HepG2 (cell line): ENCODE results near the gene PCSK5. TPM values are rescaled to one million over a fixed set of nuclear protein-coding genes. Genes with fewer than 3 reads are reported as not detected.

ENCODE experiments used
- ATAC-seq: fragments of 200-7000 bp; cut with Tn5 transposase; 3 replicates; pipeline ENCODE4 v1.9.1; 2020; ENCODE audit warnings: mild to moderate bottlenecking, moderate library complexity
- BruUV-seq: library from RNA; stranded (reverse); fragments of 400-500 nt; replicated peaks from 2 replicates; lab custom pipeline; 2021; lab: Mats Ljungman, UMichigan
- CTCF ChIA-PET: fragments of 300-600 bp; formaldehyde crosslinking; extraction: SDS; loops from one replicate; lab custom pipeline; 2021; ENCODE audit warnings: low total read pairs, inconsistent platforms, low intra/inter-chr PET ratio; lab: Yijun Ruan, JAX
- POLR2A ChIA-PET: fragments of 350-600 bp; sonication (Branson Sonifier 250); formaldehyde crosslinking; loops from one replicate; lab custom pipeline; 2020; ENCODE audit warnings: antibody characterized with exemption, inconsistent platforms; lab: Yijun Ruan, JAX
- DNase-seq: peaks from one replicate; pipeline ENCODE4 v3.0.0-alpha.2; 2015; ENCODE audit warnings: low spot score
- FAIRE-seq: peaks from 3 replicates; lab custom pipeline; 2011; peaks lifted over from hg19 to GRCh38; lab: Jason Lieb, UNC
- H2AFZ ChIP-seq: one replicate; pipeline ENCODE4 v1.6.1; 2011; ENCODE audit warnings: low read length, inconsistent platforms
- H3K27ac ChIP-seq: fragments of 300-600 bp; 3 replicates; pipeline ENCODE4 v1.8.0; 2011; ENCODE audit warnings: mixed run types, mild to moderate bottlenecking, mixed read lengths, low read length, inconsistent platforms; ENCODE audit not compliant: insufficient read depth; ENCODE audit errors: extremely low read length
- H3K27me3 ChIP-seq, 2 experiments: fragments of 200-600 bp in 1 of 2; 2 replicates in 1 of 2; 3 replicates in 1 of 2; pipeline versions ENCODE4 v1.6.0 to v1.8.0; 2011; ENCODE audit warnings: low read length in 2 of 2, mild to moderate bottlenecking in 2 of 2, moderate library complexity in 2 of 2, inconsistent platforms in 1 of 2; ENCODE audit not compliant: insufficient read depth in 2 of 2, control insufficient read depth in 1 of 2
- H3K36me3 ChIP-seq, 2 experiments: fragments of 200-600 bp in 1 of 2; replicated peaks in 1 of 2; 2 replicates in 1 of 2; 3 replicates in 1 of 2; pipeline versions ENCODE4 v1.5.1 to v1.8.0; 2011; ENCODE audit warnings: low read length in 2 of 2, inconsistent platforms in 1 of 2; ENCODE audit not compliant: insufficient read depth in 2 of 2, control insufficient read depth in 1 of 2
- H3K4me1 ChIP-seq: 2 replicates; pipeline ENCODE4 v1.5.1; 2012; ENCODE audit warnings: low read length, inconsistent platforms; ENCODE audit not compliant: insufficient read depth
- H3K4me2 ChIP-seq: 2 replicates; pipeline ENCODE4 v1.6.0; 2011; ENCODE audit warnings: low read depth, low read length, inconsistent platforms
- H3K4me3 ChIP-seq, 3 experiments: fragments of 200-600 bp in 1 of 3; sonication (generic), shearing (Covaris generic) in 1 of 3; replicated peaks in 1 of 3; 2 replicates each; pipeline ENCODE4 v1.5.1; 2011 to 2016; ENCODE audit warnings: low read length in 3 of 3, inconsistent platforms in 2 of 3, low read depth in 2 of 3, mild to moderate bottlenecking in 2 of 3, control low read depth in 1 of 3, mixed read lengths in 1 of 3; ENCODE audit not compliant: insufficient read depth in 1 of 3
- H3K79me2 ChIP-seq: one replicate; pipeline ENCODE4 v1.6.1; 2011; ENCODE audit warnings: low read length, inconsistent platforms; ENCODE audit not compliant: insufficient read depth
- H3K9ac ChIP-seq: 2 replicates; pipeline ENCODE4 v1.6.0; 2011; ENCODE audit warnings: mild to moderate bottlenecking, low read depth, low read length, inconsistent platforms; ENCODE audit not compliant: insufficient read depth
- H3K9me3 ChIP-seq: 2 replicates; pipeline ENCODE4 v1.5.1; 2012; ENCODE audit warnings: mild to moderate bottlenecking, low read length
- H4K20me1 ChIP-seq: 2 replicates; pipeline ENCODE4 v1.6.0; 2011; ENCODE audit warnings: inconsistent platforms, mild to moderate bottlenecking, low read length, moderate library complexity; ENCODE audit not compliant: insufficient read depth
- ATF7 ChIP-seq, 2 experiments: fragments of 450-650 bp in 1 of 2; sonication (generic) in 1 of 2; formaldehyde crosslinking in 1 of 2; IDR thresholded peaks; 2 replicates each; pipeline versions ENCODE4 v1.4.0 to v1.6.1; 2016 to 2020; ENCODE audit warnings: antibody characterized with exemption in 1 of 2, mild to moderate bottlenecking in 1 of 2, missing genetic modification reagents in 1 of 2
- CREM ChIP-seq, 2 experiments: sonication (generic) in 1 of 2; formaldehyde crosslinking in 1 of 2; IDR thresholded peaks; 2 replicates each; pipeline versions ENCODE4 v1.4.0 to v1.6.1; 2016 to 2020; ENCODE audit warnings: antibody characterized with exemption in 1 of 2, mild to moderate bottlenecking in 1 of 2, missing genetic modification reagents in 1 of 2
- HES4 ChIP-seq: sonication (generic); formaldehyde crosslinking; IDR thresholded peaks from 2 replicates; pipeline ENCODE4 v1.9.0; 2021; ENCODE audit warnings: mild to moderate bottlenecking, missing genetic modification reagents, borderline replicate concordance
- JDP2 ChIP-seq: sonication (generic); formaldehyde crosslinking; IDR thresholded peaks from 2 replicates; pipeline ENCODE4 v1.8.1; 2022; ENCODE audit warnings: missing genetic modification reagents, borderline replicate concordance
- KLF15 ChIP-seq: sonication (generic); formaldehyde crosslinking; IDR thresholded peaks from 2 replicates; pipeline ENCODE4 v1.8.1; 2023; ENCODE audit warnings: borderline replicate concordance, mild to moderate bottlenecking, inconsistent platforms, missing genetic modification reagents, mixed read lengths
- MIER3 ChIP-seq: IDR thresholded peaks from 2 replicates; pipeline ENCODE4 v1.6.1; 2016; ENCODE audit warnings: missing compliant biosample characterization, borderline replicate concordance
- NFYC ChIP-seq: IDR thresholded peaks from 2 replicates; pipeline ENCODE4 v1.6.1; 2016; ENCODE audit warnings: missing genetic modification reagents, missing compliant biosample characterization
- PRPF4 ChIP-seq: fragments of 200-400 bp; formaldehyde crosslinking; IDR thresholded peaks from 2 replicates; pipeline ENCODE4 v1.6.1; 2016; ENCODE audit warnings: low read length, low read depth; ENCODE audit not compliant: poor library complexity, severe bottlenecking
- RFX5 ChIP-seq: IDR thresholded peaks from 2 replicates; pipeline ENCODE4 v1.6.1; 2011; ENCODE audit warnings: low read depth, low read length, improper control_type of control experiment
- SMARCE1 ChIP-seq: fragments of 450-650 bp; IDR thresholded peaks from 2 replicates; pipeline ENCODE4 v1.6.1; 2017; ENCODE audit warnings: borderline replicate concordance
- STAT5B ChIP-seq: sonication (generic); formaldehyde crosslinking; IDR thresholded peaks from 2 replicates; pipeline ENCODE4 v1.4.0; 2020; ENCODE audit warnings: missing genetic modification reagents
- TAF15 ChIP-seq: fragments of 200-400 bp; formaldehyde crosslinking; IDR thresholded peaks from one replicate; pipeline ENCODE4 v1.6.1; 2018; ENCODE audit warnings: mild to moderate bottlenecking, low read depth, low read length; ENCODE audit not compliant: poor library complexity, severe bottlenecking
- THAP8 ChIP-seq: sonication (generic); formaldehyde crosslinking; IDR thresholded peaks from 2 replicates; pipeline ENCODE4 v1.5.1; 2020; ENCODE audit warnings: missing genetic modification reagents, mild to moderate bottlenecking, borderline replicate concordance
- THAP9 ChIP-seq: sonication (generic); formaldehyde crosslinking; IDR thresholded peaks from 2 replicates; pipeline ENCODE4; 2020; ENCODE audit warnings: missing genetic modification reagents, mild to moderate bottlenecking, borderline replicate concordance
- TOE1 ChIP-seq: sonication (generic); formaldehyde crosslinking; IDR thresholded peaks from 2 replicates; pipeline ENCODE4 v1.4.0; 2020; ENCODE audit warnings: mild to moderate bottlenecking, missing genetic modification reagents
- ZNF263 ChIP-seq: sonication (generic); formaldehyde crosslinking; IDR thresholded peaks from 2 replicates; pipeline ENCODE4 v1.4.0; 2020; ENCODE audit warnings: missing genetic modification reagents
- ZNF296 ChIP-seq: sonication (generic); formaldehyde crosslinking; conservative IDR thresholded peaks from 2 replicates; pipeline ENCODE4 v1.5.0; 2020; ENCODE audit warnings: mild to moderate bottlenecking, missing genetic modification reagents
- ZNF331 ChIP-seq: sonication (generic); formaldehyde crosslinking; IDR thresholded peaks from 2 replicates; pipeline ENCODE4 v1.4.0; 2020; ENCODE audit warnings: missing genetic modification reagents
- ZNF350 ChIP-seq: sonication (generic); formaldehyde crosslinking; IDR thresholded peaks from 2 replicates; pipeline ENCODE4 v1.4.0; 2020; ENCODE audit warnings: mild to moderate bottlenecking, low read depth, missing genetic modification reagents, borderline replicate concordance
- ZNF562 ChIP-seq: sonication (generic); formaldehyde crosslinking; IDR thresholded peaks from 2 replicates; pipeline ENCODE4 v1.8.0; 2022; ENCODE audit warnings: missing genetic modification reagents, borderline replicate concordance
- ZNF615 ChIP-seq: sonication (generic); formaldehyde crosslinking; IDR thresholded peaks from 2 replicates; pipeline ENCODE4 v1.5.0; 2020; ENCODE audit warnings: mild to moderate bottlenecking, missing genetic modification reagents, borderline replicate concordance
- ZNF841 ChIP-seq: sonication (generic); formaldehyde crosslinking; IDR thresholded peaks from 2 replicates; pipeline ENCODE4 v1.8.1; 2023; ENCODE audit warnings: missing genetic modification reagents, borderline replicate concordance
- ZNF850 ChIP-seq: sonication (generic); formaldehyde crosslinking; conservative IDR thresholded peaks from 2 replicates; pipeline ENCODE4 v1.9.0; 2021; ENCODE audit warnings: mild to moderate bottlenecking, missing genetic modification reagents
- WGBS: methylation state at CpG from one replicate; pipeline ENCODE4 v1.1.6; 2017; ENCODE audit warnings: low lambda C conversion rate; 5-methylcytosine and 5-hydroxymethylcytosine counted together
- in situ Hi-C: cut with HindIII; loops from 2 replicates; pipeline ENCODE4 v1.10.0; 2017; ENCODE audit warnings: low pct_unique_long_range_greater_than_20kb; ENCODE audit not compliant: extremely low pct_ligation_motif_present
- intact Hi-C: fragments of 100-400 bp; cut with micrococcal nuclease; formaldehyde crosslinking; loops from one replicate; pipeline ENCODE4 v1.10.0; 2022; ENCODE audit not compliant: unreplicated experiment
- polyA plus RNA-seq, 8 experiments: library from polyadenylated mRNA; depleted of rRNA in 3 of 8; stranded (reverse) in 7 of 8; unstranded in 1 of 8; fragments of >200 nt; fragmentation: Illumina TruSeq in 4 of 8; extraction: Trizol in 4 of 8; gene quantifications; 2 replicates each; pipeline versions ENCODE4 v1.2.1 to v1.2.3, GENCODE V29; 2011 to 2016; ENCODE audit warnings: low read depth in 4 of 8, missing spikeins in 1 of 8, mixed read lengths in 1 of 8; ENCODE audit not compliant: insufficient read depth in 1 of 8
- total RNA-seq, 5 experiments: library from RNA; depleted of rRNA; stranded (reverse); fragments of >200 nt; fragmentation: Illumina TruSeq; extraction: Trizol; gene quantifications; 2 replicates each; pipeline ENCODE4 v1.2.3, GENCODE V29; 2016; ENCODE audit warnings: low read depth in 1 of 5

The PCSK5 gene
- total and polyA plus RNA-seq, 2 of the 13 experiments (the other 11 are each of a cell fraction or from before 2014, with no cell fraction given), result 0.55 to 0.66 TPM

GRCh38 chr9:76095585-76095984 lies 205.1 kb downstream of the PCSK5 start (continued):
- TF ChIP-seq ZNF850 (CRISPR knock-in tag), result no peak
- no peak for TF ChIP-seq NFYC
- TF ChIP-seq THAP9, result no peak
- TF ChIP-seq ZNF562 (CRISPR knock-in tag), result no peak
- TF ChIP-seq ATF7 (IDR thresholded peaks at IDR 0.05), result no peak
- no peak for TF ChIP-seq ATF7 (CRISPR knock-in tag; IDR thresholded peaks at IDR 0.05)
- no peak for TF ChIP-seq HES4 (CRISPR knock-in tag)
- no peak for TF ChIP-seq ZNF331 (CRISPR knock-in tag)
- no peak for TF ChIP-seq SMARCE1
- no peak for TF ChIP-seq JDP2
- TF ChIP-seq RFX5, result no peak
- TF ChIP-seq, all 625 proteins: peak for 0

DNA sequence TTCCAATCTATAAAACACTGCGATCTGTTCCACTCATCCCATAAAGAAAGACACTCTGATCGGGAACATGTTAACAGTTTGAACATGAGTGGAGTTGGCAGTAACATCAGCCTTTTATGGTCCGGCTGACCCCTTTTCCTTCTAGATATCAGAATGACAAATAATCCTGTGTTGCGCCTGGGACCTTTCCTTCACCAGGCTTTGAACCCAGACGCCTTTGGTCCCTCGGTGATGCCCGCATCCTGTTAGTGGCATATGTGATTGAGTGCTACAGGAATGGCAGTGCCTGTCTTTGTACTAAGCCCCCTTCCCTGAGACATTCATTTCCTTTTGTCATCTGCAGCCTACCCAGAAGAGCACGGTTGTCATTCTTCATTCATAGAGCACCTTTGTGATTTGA lies 209.0 kb downstream of the PCSK5 start:
- Histone ChIP-seq H3K4me2 (no peak overlapping the region), H3K79me2 (no peaks in the 10 kb centered on the region), H3K4me1 (no peaks in the 10 kb centered on the region), H3K9ac (no peak overlapping the region), H3K9me3 (no peaks in the 10 kb centered on the region), H3K4me3 (no peak overlapping the region), H3K36me3 (no peaks in the 10 kb centered on the region), H2AFZ (no peak overlapping the region), H4K20me1 (no peaks in the 10 kb centered on the region), H3K27ac (no peak overlapping the region), H3K27me3 (no peaks in the 10 kb centered on the region)
- ATAC-seq (no peak), FAIRE-seq (no peak), DNase-seq (no peak)
- BruUV-seq, result no TSS peak
- intact Hi-C loops (no loop called here), in situ Hi-C loops (no loop called here)
- POLR2A ChIA-PET, result no interaction called here
- 71% methylated on average over 8 of the region's 8 CpGs for WGBS
- CTCF ChIA-PET, result no interaction called here
- TF ChIP-seq STAT5B (no peak), TOE1 (CRISPR knock-in tag) (no peak), KLF15 (no peak), PRPF4 (no peak), ZNF350 (CRISPR knock-in tag) (no peak), THAP8 (CRISPR knock-in tag) (no peak), MIER3 (CRISPR knock-in tag) (no peak), CREM (IDR thresholded peaks at IDR 0.05) (no peak), CREM (CRISPR knock-in tag; IDR thresholded peaks at IDR 0.05) (no peak), ZNF615 (CRISPR knock-in tag) (no peak), ZNF296 (CRISPR knock-in tag) (no peak), TAF15 (no peak), ZNF841 (CRISPR knock-in tag) (no peak), ZNF263 (no peak)
